Measurements from ENCODE around the gene ELOVL6. TPM values are rescaled to one million over a fixed set of nuclear protein-coding genes. Genes with fewer than 3 reads are reported as not detected.

The ELOVL6 gene, protein sequence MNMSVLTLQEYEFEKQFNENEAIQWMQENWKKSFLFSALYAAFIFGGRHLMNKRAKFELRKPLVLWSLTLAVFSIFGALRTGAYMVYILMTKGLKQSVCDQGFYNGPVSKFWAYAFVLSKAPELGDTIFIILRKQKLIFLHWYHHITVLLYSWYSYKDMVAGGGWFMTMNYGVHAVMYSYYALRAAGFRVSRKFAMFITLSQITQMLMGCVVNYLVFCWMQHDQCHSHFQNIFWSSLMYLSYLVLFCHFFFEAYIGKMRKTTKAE
- 16.0 and 21.3 TPM in 2 replicates for total RNA-seq

GRCh38 chr4:110198435-110199416, at the start of gene ELOVL6:
Gene ELOVL6, minus strand, starts transcription at chr4:110198615. Its CDS starts 280 bp downstream, at chr4:110198335.

